Breast epithelium (tissue), 4 donors: ENCODE measurements around the gene C2CD3. TPM values are rescaled to one million over a fixed set of nuclear protein-coding genes. Genes with fewer than 3 reads are reported as not detected.

Experiments used
- DNase-seq, 2 donors: peaks; one replicate each; pipeline ENCODE4 v3.0.0-alpha.2; 2019; ENCODE audit warnings: low spot score in 2 of 2
- H3K27ac ChIP-seq, 2 donors: fragments of 200-600 bp; sonication (generic) in 1 of 2; one replicate each; pipeline ENCODE4 v1.5.1; 2016 to 2019; ENCODE audit warnings: mild to moderate bottlenecking in 1 of 2
- H3K27me3 ChIP-seq, 2 donors: fragments of 200-600 bp; sonication (generic) in 1 of 2; one replicate each; pipeline versions ENCODE4 v1.5.1 to v1.6.0; 2017 to 2019; ENCODE audit warnings: control low read depth in 1 of 2, mild to moderate bottlenecking in 1 of 2
- H3K36me3 ChIP-seq: fragments of 200-600 bp; one replicate; pipeline ENCODE4 v1.5.1; 2019
- H3K4me1 ChIP-seq, 2 donors: fragments of 200-600 bp; sonication (generic); one replicate each; pipeline ENCODE4 v1.5.1; 2016 to 2019; ENCODE audit warnings: control low read depth in 1 of 2
- H3K4me3 ChIP-seq, 3 donors: fragments of 200-600 bp; sonication (generic); 1 replicate in 2 of 3; 2 replicates in 1 of 3; pipeline ENCODE4 v1.5.1; 2016 to 2019; ENCODE audit warnings: mild to moderate bottlenecking in 3 of 3, moderate library complexity in 2 of 3
- H3K9me3 ChIP-seq, 2 donors: fragments of 200-600 bp; sonication (generic) in 1 of 2; one replicate each; pipeline ENCODE4 v1.5.1; 2016 to 2019; ENCODE audit warnings: control low read depth in 1 of 2
- CTCF ChIP-seq, 3 donors: fragments of 450-650 bp; IDR thresholded peaks; one replicate each; pipeline ENCODE4 v1.5.1; 2016 to 2017; ENCODE audit warnings: antibody characterized with exemption in 3 of 3, mild to moderate bottlenecking in 3 of 3, moderate library complexity in 3 of 3
- POLR2A ChIP-seq: fragments of 450-650 bp; IDR thresholded peaks from one replicate; pipeline ENCODE4 v1.6.1; 2016; ENCODE audit warnings: antibody characterized with exemption, mild to moderate bottlenecking, moderate library complexity
- POLR2AphosphoS5 ChIP-seq, 3 donors: sonication (generic); formaldehyde crosslinking; IDR thresholded peaks; one replicate each; pipeline ENCODE4 v1.6.1; 2017; ENCODE audit warnings: antibody characterized with exemption in 3 of 3
- intact Hi-C: fragments of 100-400 bp; cut with DNase I; formaldehyde crosslinking; loops from one replicate; pipeline ENCODE4 v1.15.1; 2023; ENCODE audit warnings: low total_unique reads
- total RNA-seq, 3 donors: library from RNA; depleted of rRNA; stranded (reverse); fragments of >200 nt; gene quantifications; one replicate each; pipeline ENCODE4 v1.1.0, GENCODE V29; 2016

C2CD3 gene
- total RNA-seq, 3 donors from 2014 or later, result 17.4 to 44.5 (median 37.4) TPM

DNA sequence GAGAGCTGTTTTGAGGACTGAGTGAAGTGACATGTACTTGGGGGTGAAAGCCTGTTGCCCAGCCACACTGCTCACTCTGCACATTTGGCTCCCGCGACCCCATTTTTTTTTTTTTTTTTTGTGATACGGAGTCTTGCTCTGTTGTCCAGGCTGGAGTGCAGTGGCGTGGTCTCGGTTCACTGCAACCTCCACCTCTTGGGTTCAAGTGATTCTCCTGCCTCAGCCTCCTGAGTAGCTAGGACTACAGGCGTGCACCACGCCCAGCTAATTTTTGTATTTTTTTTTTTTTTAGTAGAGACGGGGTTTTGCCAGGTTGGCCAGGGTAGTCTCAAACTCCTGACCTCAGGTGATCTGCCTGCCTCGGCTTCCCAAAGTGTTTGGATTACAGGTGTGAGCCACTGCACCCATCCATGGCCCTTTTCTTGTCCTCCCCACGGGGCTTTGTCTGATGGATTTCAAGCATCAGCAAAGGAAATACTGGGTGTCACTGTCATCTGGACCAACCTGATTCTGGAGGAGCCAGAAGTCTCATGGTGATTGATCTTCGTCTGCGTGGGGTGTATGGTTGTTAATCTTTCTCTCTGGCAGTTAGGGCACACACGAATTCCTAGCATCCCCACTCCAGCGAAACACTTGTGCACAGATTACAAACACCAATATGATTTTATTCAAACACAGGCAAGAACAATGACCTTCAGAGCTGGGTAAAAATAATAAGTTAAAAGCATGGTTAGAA lies 158.6 kb downstream of the C2CD3 start:
- no peak for DNase-seq
- no peaks in the 10 kb centered on the region for H3K27me3 ChIP-seq
- H3K36me3 ChIP-seq, result no peaks in the 10 kb centered on the region
- no peaks in the 10 kb centered on the region for H3K9me3 ChIP-seq
- no peak overlapping the region for H3K27ac ChIP-seq
- TF ChIP-seq CTCF (IDR thresholded peaks at IDR 0.05), result no peak
- no peak for TF ChIP-seq POLR2A
- no peak for TF ChIP-seq POLR2AphosphoS5 (IDR thresholded peaks at IDR 0.05)
- H3K4me3 ChIP-seq, result no peak overlapping the region
- intact Hi-C loops, result no loop called here
- H3K4me1 ChIP-seq, result no peaks in the 10 kb centered on the region

- intact Hi-C loops, result no loop called here
- no peak overlapping the region for H3K27ac ChIP-seq
- H3K4me3 ChIP-seq, result no peak overlapping the region
- no peaks in the 10 kb centered on the region for H3K4me1 ChIP-seq
- no peaks in the 10 kb centered on the region for H3K36me3 ChIP-seq
- no peaks in the 10 kb centered on the region for H3K27me3 ChIP-seq
- H3K9me3 ChIP-seq, result no peaks in the 10 kb centered on the region
- TF ChIP-seq POLR2A (no peak), POLR2AphosphoS5 (IDR thresholded peaks at IDR 0.05) (no peak), CTCF (IDR thresholded peaks at IDR 0.05) (no peak)
- DNase-seq, result no peak
These were observed 159.3 kb downstream of the C2CD3 start for GRCh38 chr11:74011360-74012073.

- no peaks in the 10 kb centered on the region for H3K9me3 ChIP-seq
- H3K4me3 ChIP-seq, result no peak overlapping the region
- intact Hi-C loops, result no loop called here
- no peak for DNase-seq
- H3K27me3 ChIP-seq, result no peaks in the 10 kb centered on the region
- H3K4me1 ChIP-seq, result no peaks in the 10 kb centered on the region
- no peak for TF ChIP-seq POLR2AphosphoS5 (IDR thresholded peaks at IDR 0.05)
- no peak for TF ChIP-seq CTCF (IDR thresholded peaks at IDR 0.05)
- no peak for TF ChIP-seq POLR2A
- no peaks in the 10 kb centered on the region for H3K36me3 ChIP-seq
- H3K27ac ChIP-seq, result no peak overlapping the region
These were observed 160.2 kb downstream of the C2CD3 start for GRCh38 chr11:74010306-74011300.

DNA sequence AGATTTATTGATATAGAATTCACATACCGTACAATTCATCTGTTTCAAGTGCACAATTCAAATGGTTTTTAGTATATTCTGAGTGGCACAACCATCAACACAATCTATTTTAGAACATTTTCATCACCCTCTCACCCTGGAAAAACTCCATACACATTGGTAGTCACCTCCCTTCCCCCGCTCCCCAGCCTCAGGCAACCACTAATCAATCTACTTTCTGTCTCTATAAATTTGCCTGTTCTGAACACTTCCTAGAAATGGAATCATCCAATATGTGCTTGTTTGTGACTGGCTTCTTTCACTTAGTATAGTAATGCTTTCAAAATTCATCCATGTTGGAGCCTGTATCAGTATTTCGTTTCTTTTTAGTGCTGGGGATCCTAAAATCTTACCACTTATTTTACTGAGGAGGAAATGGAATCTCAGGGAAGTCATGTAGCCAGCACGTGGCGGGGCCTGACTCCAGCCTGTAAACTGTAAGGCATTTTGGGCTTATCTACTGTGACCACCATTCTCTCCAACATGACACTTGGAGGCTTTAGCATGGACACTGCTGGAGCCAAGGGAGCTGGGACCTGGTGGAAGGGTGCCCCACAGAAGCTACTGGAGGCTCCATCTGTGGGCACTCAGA lies 161.0 kb downstream of the C2CD3 start:
- Histone ChIP-seq H3K36me3 (no peaks in the 10 kb centered on the region), H3K9me3 (no peaks in the 10 kb centered on the region), H3K4me3 (no peak overlapping the region), H3K27me3 (no peaks in the 10 kb centered on the region), H3K4me1 (no peaks in the 10 kb centered on the region), H3K27ac (no peak overlapping the region)
- intact Hi-C loops, result loop anchor here (5.0 kb wide), 1 partner anchor 197 kb away; no protein-coding TSS in a partner anchor
- TF ChIP-seq POLR2A (no peak), CTCF (IDR thresholded peaks at IDR 0.05) (no peak), POLR2AphosphoS5 (IDR thresholded peaks at IDR 0.05) (no peak)
- DNase-seq, result no peak
